ENCODE measurements around the gene DAPP1.

Gene DAPP1

GRCh38 chr4:99918656-99919055 is 102.0 kb downstream of the DAPP1 start:
- H3K4me3 ChIP-seq (ENCODE audit: control insufficient read depth, low read depth, low read length) = no peak overlapping the region
- no peak for DNase-seq (ENCODE audit: low read depth)
- TF ChIP-seq CTCF (conservative IDR thresholded peaks at IDR 0.05; ENCODE audit: control insufficient read depth, insufficient read depth, low read depth, low read length) = no peak
